Measurements from ENCODE around the gene ITGA5. TPM values are rescaled to one million over a fixed set of nuclear protein-coding genes. Genes with fewer than 3 reads are reported as not detected.

ITGA5 gene
- total RNA-seq, 1 experiment from 2014 or later: 35.9 TPM

DNA sequence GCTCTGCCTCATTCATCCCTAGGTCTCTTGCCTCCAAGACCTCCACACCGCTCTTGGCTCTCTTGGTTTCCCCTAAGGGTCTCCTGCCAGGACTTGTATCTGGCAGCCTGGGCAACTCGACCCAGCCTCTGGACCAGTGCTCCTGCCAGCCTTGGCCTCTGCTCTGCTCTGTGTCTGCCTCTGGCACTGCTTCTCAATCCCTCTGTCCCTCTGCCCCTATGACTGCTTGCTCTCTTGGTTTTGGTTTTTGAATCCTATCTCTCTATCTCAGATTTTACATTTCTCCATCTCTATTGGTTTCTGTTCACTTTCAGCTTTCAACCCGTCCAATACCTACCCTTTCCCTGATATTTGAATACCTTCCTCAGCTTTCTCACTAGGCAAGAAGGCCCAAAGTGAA is 6.3 kb downstream of the ITGA5 start:
- H3K9ac ChIP-seq (ENCODE audit: low read length): no peak overlapping the region
- H3F3A ChIP-seq (ENCODE audit: low read length, unreplicated experiment): peaks cover 4% of the 10 kb centered on the region
- H3K9me3 ChIP-seq (ENCODE audit: low read length): no peaks in the 10 kb centered on the region
- DNase-seq: no peak
- no peak for ATAC-seq
- TF ChIP-seq CTCF (conservative IDR thresholded peaks at IDR 0.05; ENCODE audit: low read depth, low read length): no peak
- no peak for TF ChIP-seq EZH2 (IDR thresholded peaks at IDR 0.05; ENCODE audit: low read length, unreplicated experiment)
- TF ChIP-seq EZH2phosphoT487 (IDR thresholded peaks at IDR 0.05; ENCODE audit: borderline replicate concordance, low read length): no peak
- H2AFZ ChIP-seq (ENCODE audit: low read length): no peak overlapping the region
- peaks cover 23% of the 10 kb centered on the region for H3K79me2 ChIP-seq (ENCODE audit: low read length)
- no peak overlapping the region for H3K27ac ChIP-seq (ENCODE audit: low read length)
- H3K36me3 ChIP-seq (ENCODE audit: low read depth, low read length): no peaks in the 10 kb centered on the region; the same call in 1 of the 2 replicates
- no TSS peak for BruUV-seq (replicated peaks)
- CTCF ChIA-PET: interaction anchor here (1.1 kb wide), 1 partner anchor 13 kb away, joined by 6 read pairs; no protein-coding TSS in a partner anchor
- intact Hi-C loops (cut with micrococcal nuclease): no loop called here
- H3K9me2 ChIP-seq (replicated peaks; ENCODE audit: low read length): no peaks in the 10 kb centered on the region
- no peak overlapping the region for H3K4me3 ChIP-seq (ENCODE audit: low read length)
- H4K20me1 ChIP-seq (ENCODE audit: low read length): no peaks in the 10 kb centered on the region
- no peak overlapping the region for H3K4me2 ChIP-seq (ENCODE audit: low read length)
- POLR2A ChIA-PET (ENCODE audit: unreplicated experiment): no interaction called here
- no peaks in the 10 kb centered on the region for H3K27me3 ChIP-seq (ENCODE audit: low read length)
- peaks cover 25% of the 10 kb centered on the region for H3K4me1 ChIP-seq (ENCODE audit: insufficient read depth, low read length)

GRCh38 chr12:54412348-54412747 is 6.7 kb downstream of the ITGA5 start:
- Histone ChIP-seq H3F3A (ENCODE audit: low read length, unreplicated experiment) (peaks cover 4% of the 10 kb centered on the region), H3K9me3 (ENCODE audit: low read length) (no peaks in the 10 kb centered on the region), H3K4me2 (ENCODE audit: low read length) (no peak overlapping the region), H3K27me3 (ENCODE audit: low read length) (no peaks in the 10 kb centered on the region), H3K27ac (ENCODE audit: low read length) (peak overlapping the region; percentile 81), H3K4me1 (ENCODE audit: insufficient read depth, low read length) (peaks cover 21% of the 10 kb centered on the region), H3K9me2 (replicated peaks; ENCODE audit: low read length) (no peaks in the 10 kb centered on the region), H3K4me3 (ENCODE audit: low read length) (no peak overlapping the region), H3K36me3 (ENCODE audit: low read depth, low read length) (no peaks in the 10 kb centered on the region; the same call in 1 of the 2 replicates), H2AFZ (ENCODE audit: low read length) (no peak overlapping the region), H3K79me2 (ENCODE audit: low read length) (peaks cover 18% of the 10 kb centered on the region), H3K9ac (ENCODE audit: low read length) (no peak overlapping the region), H4K20me1 (ENCODE audit: low read length) (no peaks in the 10 kb centered on the region)
- BruUV-seq (replicated peaks): no TSS peak
- TF ChIP-seq EZH2phosphoT487 (IDR thresholded peaks at IDR 0.05; ENCODE audit: borderline replicate concordance, low read length): no peak
- TF ChIP-seq EZH2 (IDR thresholded peaks at IDR 0.05; ENCODE audit: low read length, unreplicated experiment): no peak
- CTCF ChIA-PET: interaction anchor here (1.1 kb wide), 1 partner anchor 13 kb away, joined by 6 read pairs; no protein-coding TSS in a partner anchor
- POLR2A ChIA-PET (ENCODE audit: unreplicated experiment): no interaction called here
- ATAC-seq (no peak), DNase-seq (no peak)
- intact Hi-C loops (cut with micrococcal nuclease): no loop called here

DNA sequence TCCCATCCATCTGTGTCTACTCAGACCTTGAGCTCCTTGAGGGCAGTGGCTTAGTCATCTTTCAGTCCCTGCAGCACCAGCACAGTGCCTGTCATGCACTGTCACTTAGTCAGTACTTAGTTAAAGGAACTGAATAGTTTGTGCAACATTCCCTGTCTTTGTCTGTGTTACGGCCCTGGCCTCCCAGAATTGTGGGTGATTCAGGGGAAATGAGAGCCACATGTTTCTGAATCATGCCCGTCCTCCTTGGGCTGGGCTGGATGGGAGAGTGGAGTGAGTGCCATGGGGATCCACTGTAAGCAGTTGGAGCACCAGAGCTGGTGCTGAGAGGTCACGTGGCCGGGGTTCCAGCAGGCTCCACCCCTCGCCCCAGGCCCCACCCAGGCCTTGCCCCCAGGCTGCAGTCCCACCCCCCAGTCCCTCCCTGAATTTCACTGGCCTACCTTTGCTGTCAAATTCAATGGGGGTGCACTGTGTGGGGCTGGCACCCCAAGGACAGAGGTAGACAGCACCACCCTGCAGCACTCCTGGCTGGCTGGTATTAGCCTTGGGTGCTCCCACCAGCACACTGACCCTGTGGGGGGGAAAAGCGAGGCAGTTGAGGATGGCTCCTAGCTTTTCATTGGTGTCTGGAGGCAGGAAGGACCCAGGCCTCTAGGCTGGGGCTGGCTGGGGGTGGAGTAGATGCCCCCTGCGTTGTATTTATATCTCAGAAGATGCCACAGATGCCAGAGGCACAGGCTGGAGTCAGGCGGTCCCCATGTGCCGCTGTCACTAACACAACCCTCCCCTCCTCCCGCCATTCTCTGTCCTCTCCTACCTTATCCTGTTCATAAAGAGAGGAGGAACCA is 7.5 kb downstream of the ITGA5 start:
- no peaks in the 10 kb centered on the region for H3K9me2 ChIP-seq (replicated peaks; ENCODE audit: low read length)
- H3K27me3 ChIP-seq (ENCODE audit: low read length): no peaks in the 10 kb centered on the region
- peaks cover 21% of the 10 kb centered on the region for H3K4me1 ChIP-seq (ENCODE audit: insufficient read depth, low read length)
- H3F3A ChIP-seq (ENCODE audit: low read length, unreplicated experiment): peaks cover 4% of the 10 kb centered on the region
- no peaks in the 10 kb centered on the region; the same call in 1 of the 2 replicates for H3K36me3 ChIP-seq (ENCODE audit: low read depth, low read length)
- no TSS peak for BruUV-seq (replicated peaks)
- ATAC-seq (peak; percentile 82), DNase-seq (peak; percentile 87)
- H3K9ac ChIP-seq (ENCODE audit: low read length): peak overlapping the region; percentile 16; the same call in 1 of the 2 replicates
- 0 out of 2 replicates have a peak overlapping the region, but pooled peaks have one; percentile 16 for H3K4me2 ChIP-seq (ENCODE audit: low read length)
- no peaks in the 10 kb centered on the region for H3K9me3 ChIP-seq (ENCODE audit: low read length)
- no peak overlapping the region for H2AFZ ChIP-seq (ENCODE audit: low read length)
- H3K79me2 ChIP-seq (ENCODE audit: low read length): peaks cover 13% of the 10 kb centered on the region; the same call in 1 of the 2 replicates
- ChIA-PET POLR2A (ENCODE audit: unreplicated experiment) (interaction anchor here (0.5 kb wide), 1 partner anchor 52 kb away, joined by 3 read pairs; no protein-coding TSS in a partner anchor), CTCF (no interaction called here)
- intact Hi-C loops (cut with micrococcal nuclease): no loop called here
- no peak overlapping the region for H3K4me3 ChIP-seq (ENCODE audit: low read length)
- H4K20me1 ChIP-seq (ENCODE audit: low read length): no peaks in the 10 kb centered on the region
- TF ChIP-seq EZH2phosphoT487 (IDR thresholded peaks at IDR 0.05; ENCODE audit: borderline replicate concordance, low read length) (no peak), CTCF (conservative IDR thresholded peaks at IDR 0.05; ENCODE audit: low read depth, low read length) (no peak), EZH2 (IDR thresholded peaks at IDR 0.05; ENCODE audit: low read length, unreplicated experiment) (no peak)
- peak overlapping the region; percentile 81 for H3K27ac ChIP-seq (ENCODE audit: low read length)
